OCI-LY3 (cell line): ENCODE results near the gene BCO1.

Source experiments
- CTCF ChIP-seq: fragments of 200-600, 300-600 bp; sonication (generic); IDR thresholded peaks from 2 replicates; pipeline ENCODE4 v1.5.1; 2014; ENCODE audit warnings: antibody characterized with exemption, low read length, low read depth
- EZH2phosphoT487 ChIP-seq: fragments of 200-600 bp; shearing (Covaris generic); IDR thresholded peaks from 2 replicates; pipeline ENCODE4 v1.6.1; 2018; ENCODE audit warnings: antibody characterized with exemption, mixed run types, low read depth

- TF ChIP-seq EZH2phosphoT487 = no peak
- no peak for TF ChIP-seq CTCF
These were observed 55.7 kb downstream of the BCO1 start for GRCh38 chr16:81293909-81294802.
